ENCODE results near the gene DUSP5. TPM values are rescaled to one million over a fixed set of nuclear protein-coding genes. Genes with fewer than 3 reads are reported as not detected.

DUSP5 gene
- total RNA-seq, 1 donor = 42.3 TPM

GRCh38 chr10:110510086-110510485 is 12.4 kb downstream of the DUSP5 start:
- no peak for DNase-seq (ENCODE audit: low read depth)
- no peak for TF ChIP-seq CTCF (IDR thresholded peaks at IDR 0.05; ENCODE audit: insufficient read depth, low read depth, low read length)
- H3K4me3 ChIP-seq (ENCODE audit: low read depth, low read length) = no peak overlapping the region

GRCh38 chr10:110510730-110511129 is 13.0 kb downstream of the DUSP5 start:
- no peak for DNase-seq (ENCODE audit: low read depth)
- H3K4me3 ChIP-seq (ENCODE audit: low read depth, low read length) = no peak overlapping the region
- TF ChIP-seq CTCF (IDR thresholded peaks at IDR 0.05; ENCODE audit: insufficient read depth, low read depth, low read length) = no peak

- H3K4me3 ChIP-seq (ENCODE audit: low read depth, low read length) = no peak overlapping the region
- DNase-seq (ENCODE audit: low read depth) = no peak
- no peak for TF ChIP-seq CTCF (IDR thresholded peaks at IDR 0.05; ENCODE audit: insufficient read depth, low read depth, low read length)
Measured at GRCh38 chr10:110511734-110512449, 14.2 kb downstream of the DUSP5 start.

- H3K4me3 ChIP-seq (ENCODE audit: low read depth, low read length) = no peak overlapping the region
- peak; percentile 86 for DNase-seq (ENCODE audit: low read depth)
- no peak for TF ChIP-seq CTCF (IDR thresholded peaks at IDR 0.05; ENCODE audit: insufficient read depth, low read depth, low read length)
Measured at GRCh38 chr10:110512461-110513187, 14.9 kb downstream of the DUSP5 start.

- TF ChIP-seq CTCF (IDR thresholded peaks at IDR 0.05; ENCODE audit: insufficient read depth, low read depth, low read length) = no peak
- no peak overlapping the region for H3K4me3 ChIP-seq (ENCODE audit: low read depth, low read length)
- no peak for DNase-seq (ENCODE audit: low read depth)
Measured at GRCh38 chr10:110513949-110514348, 16.2 kb downstream of the DUSP5 start.

GRCh38 chr10:110514848-110515247 is 17.1 kb downstream of the DUSP5 start:
- no peak overlapping the region for H3K4me3 ChIP-seq (ENCODE audit: low read depth, low read length)
- no peak for DNase-seq (ENCODE audit: low read depth)
- no peak for TF ChIP-seq CTCF (IDR thresholded peaks at IDR 0.05; ENCODE audit: insufficient read depth, low read depth, low read length)
